ENCODE data around the gene POF1B.
"Not testable (repeated sequence)": the region's sequence is repeated elsewhere in the genome, so short reads cannot be mapped to it uniquely, and the experiment has no call there.

The POF1B gene

DNA sequence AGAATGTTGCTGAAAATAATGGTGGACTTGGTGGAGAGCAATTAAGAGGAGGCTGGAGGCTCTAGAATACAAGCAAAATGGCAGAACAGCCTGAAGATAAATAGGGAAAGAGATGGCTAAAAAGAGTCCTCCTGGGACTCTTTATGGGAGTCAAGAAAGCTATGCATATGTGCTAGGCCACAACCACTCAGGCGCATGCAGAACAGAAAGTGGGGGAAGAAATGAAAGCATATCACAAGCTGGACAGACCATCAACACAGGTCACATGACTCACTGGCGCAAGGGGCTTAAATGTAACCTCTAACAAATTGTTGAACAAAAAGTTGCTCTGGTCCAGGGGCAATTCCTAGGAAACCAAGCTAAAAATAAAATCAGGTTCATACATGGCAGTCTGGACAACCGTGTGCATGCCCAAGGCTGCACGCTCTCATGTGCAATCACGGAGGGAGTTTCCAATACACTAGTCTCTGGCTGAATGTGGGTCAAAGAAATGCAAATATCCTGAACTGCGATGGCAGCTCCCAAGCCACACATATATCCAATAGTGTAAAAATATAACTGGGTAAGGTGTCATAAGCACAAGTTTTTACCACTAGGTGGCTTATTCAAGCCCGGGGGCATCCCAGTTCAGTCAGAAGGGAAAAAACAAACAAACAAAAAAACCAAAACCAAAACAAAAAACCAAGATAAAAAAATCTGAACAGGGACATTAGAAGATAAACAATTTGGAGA is 90.3 kb downstream of the POF1B start:
- Histone ChIP-seq H2AFZ (ENCODE audit: low read depth, low read length) (no peak overlapping the region), H3K27me3 (ENCODE audit: low read depth, low read length) (no peaks in the 10 kb centered on the region), H3K4me3 (ENCODE audit: low read length) (no peak overlapping the region), H4K20me1 (ENCODE audit: insufficient read depth, low read length) (no peaks in the 10 kb centered on the region), H3K27ac (ENCODE audit: low read length) (no peak overlapping the region), H3K9ac (ENCODE audit: low read length) (no peak overlapping the region), H3K4me1 (ENCODE audit: low read length) (no peaks in the 10 kb centered on the region), H3K36me3 (replicated peaks; ENCODE audit: low read depth, low read length) (no peaks in the 10 kb centered on the region), H3K79me2 (ENCODE audit: low read length) (no peaks in the 10 kb centered on the region), H3K9me3 (ENCODE audit: insufficient read depth, low read length) (no peaks in the 10 kb centered on the region), H3K4me2 (ENCODE audit: low read length) (no peak overlapping the region)
- TF ChIP-seq EZH2phosphoT487 (IDR thresholded peaks at IDR 0.05; ENCODE audit: low read depth): no peak
- TF ChIP-seq, protein P1, sequence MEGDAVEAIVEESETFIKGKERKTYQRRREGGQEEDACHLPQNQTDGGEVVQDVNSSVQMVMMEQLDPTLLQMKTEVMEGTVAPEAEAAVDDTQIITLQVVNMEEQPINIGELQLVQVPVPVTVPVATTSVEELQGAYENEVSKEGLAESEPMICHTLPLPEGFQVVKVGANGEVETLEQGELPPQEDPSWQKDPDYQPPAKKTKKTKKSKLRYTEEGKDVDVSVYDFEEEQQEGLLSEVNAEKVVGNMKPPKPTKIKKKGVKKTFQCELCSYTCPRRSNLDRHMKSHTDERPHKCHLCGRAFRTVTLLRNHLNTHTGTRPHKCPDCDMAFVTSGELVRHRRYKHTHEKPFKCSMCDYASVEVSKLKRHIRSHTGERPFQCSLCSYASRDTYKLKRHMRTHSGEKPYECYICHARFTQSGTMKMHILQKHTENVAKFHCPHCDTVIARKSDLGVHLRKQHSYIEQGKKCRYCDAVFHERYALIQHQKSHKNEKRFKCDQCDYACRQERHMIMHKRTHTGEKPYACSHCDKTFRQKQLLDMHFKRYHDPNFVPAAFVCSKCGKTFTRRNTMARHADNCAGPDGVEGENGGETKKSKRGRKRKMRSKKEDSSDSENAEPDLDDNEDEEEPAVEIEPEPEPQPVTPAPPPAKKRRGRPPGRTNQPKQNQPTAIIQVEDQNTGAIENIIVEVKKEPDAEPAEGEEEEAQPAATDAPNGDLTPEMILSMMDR (IDR thresholded peaks at IDR 0.05; ENCODE audit: low read depth, low read length): no peak

- H3K4me2 ChIP-seq (ENCODE audit: low read length); H3K27ac ChIP-seq (ENCODE audit: low read length); H3K4me1 ChIP-seq (ENCODE audit: low read length); H3K4me3 ChIP-seq (ENCODE audit: low read length); H3K79me2 ChIP-seq (ENCODE audit: low read length); H3K9ac ChIP-seq (ENCODE audit: low read length); H2AFZ ChIP-seq (ENCODE audit: low read depth, low read length); H3K36me3 ChIP-seq (replicated peaks; ENCODE audit: low read depth, low read length); H4K20me1 ChIP-seq (ENCODE audit: insufficient read depth, low read length); H3K9me3 ChIP-seq (ENCODE audit: insufficient read depth, low read length); H3K27me3 ChIP-seq (ENCODE audit: low read depth, low read length): not testable (repeated sequence)
These were observed 94.2 kb downstream of the POF1B start for GRCh38 chrX:85285286-85285685.

GRCh38 chrX:85244450-85245211 is 134.8 kb downstream of the POF1B start:
- H4K20me1 ChIP-seq (ENCODE audit: insufficient read depth, low read length): no peaks in the 10 kb centered on the region
- H3K36me3 ChIP-seq (replicated peaks; ENCODE audit: low read depth, low read length): no peaks in the 10 kb centered on the region
- no peak overlapping the region for H3K9ac ChIP-seq (ENCODE audit: low read length)
- H3K4me3 ChIP-seq (ENCODE audit: low read length): no peak overlapping the region
- H3K9me3 ChIP-seq (ENCODE audit: insufficient read depth, low read length): no peaks in the 10 kb centered on the region
- no peaks in the 10 kb centered on the region for H3K4me1 ChIP-seq (ENCODE audit: low read length)
- H3K79me2 ChIP-seq (ENCODE audit: low read length): no peaks in the 10 kb centered on the region
- no peak overlapping the region for H2AFZ ChIP-seq (ENCODE audit: low read depth, low read length)
- H3K27me3 ChIP-seq (ENCODE audit: low read depth, low read length): no peaks in the 10 kb centered on the region
- TF ChIP-seq EZH2phosphoT487 (IDR thresholded peaks at IDR 0.05; ENCODE audit: low read depth): no peak
- TF ChIP-seq, protein P1 (IDR thresholded peaks at IDR 0.05; ENCODE audit: low read depth, low read length): no peak
- no peak overlapping the region for H3K4me2 ChIP-seq (ENCODE audit: low read length)
- H3K27ac ChIP-seq (ENCODE audit: low read length): no peak overlapping the region

DNA sequence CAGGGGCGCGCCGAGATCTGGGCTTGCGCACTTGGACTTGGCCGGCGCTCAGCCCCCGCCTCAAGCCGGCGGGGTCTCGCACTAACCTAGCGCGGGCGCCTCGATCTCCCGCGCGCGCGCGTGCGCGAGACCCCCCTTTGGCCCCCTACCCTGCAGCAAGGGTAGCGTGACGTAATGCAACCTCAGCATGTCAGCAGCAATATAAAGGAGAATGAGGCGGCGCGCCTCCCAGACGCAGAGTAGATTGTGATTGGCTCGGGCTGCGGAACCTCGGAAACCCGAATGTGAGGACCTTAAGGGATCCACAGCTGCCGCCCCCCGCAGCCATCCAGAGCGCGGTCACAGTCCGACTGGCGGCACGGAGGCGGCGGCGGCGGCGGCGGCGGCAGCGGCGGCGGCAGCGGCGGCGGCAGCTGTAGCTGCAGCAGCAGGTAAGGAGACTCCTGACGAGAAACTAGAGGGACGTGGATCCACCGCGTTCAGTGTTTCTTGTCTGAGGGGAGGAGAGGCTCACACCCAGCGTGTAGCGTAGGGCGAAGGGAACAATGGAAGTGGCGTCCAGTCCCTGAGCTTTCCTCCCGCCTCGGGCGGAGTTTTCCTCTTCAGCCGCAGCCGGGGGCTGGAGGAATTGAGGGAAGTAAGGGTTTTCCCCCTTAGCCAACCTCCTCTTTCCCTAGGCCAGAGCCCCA is 135.6 kb downstream of the POF1B start, which contains the start of the genes SATL1 and ZNF711:
TSS of gene SATL1 (minus strand) at position 19 of the 689 bp plus-strand sequence. CDS start 134,811 bp downstream, outside the sequence.
TSS of gene ZNF711 (plus strand) at position 231 of the 689 bp plus-strand sequence. CDS start 3,582 bp downstream, outside the sequence.
- H3K4me3 ChIP-seq (ENCODE audit: low read length): no peak within 1 kb of the TSS
- H3K4me1 ChIP-seq (ENCODE audit: low read length): no peaks in the 10 kb centered on the region
- no peaks in the 10 kb centered on the region for H3K9me3 ChIP-seq (ENCODE audit: insufficient read depth, low read length)
- H3K4me2 ChIP-seq (ENCODE audit: low read length): no peak within 1 kb of the TSS
- no peaks in the 10 kb centered on the region for H3K79me2 ChIP-seq (ENCODE audit: low read length)
- H3K36me3 ChIP-seq (replicated peaks; ENCODE audit: low read depth, low read length): no peaks in the 10 kb centered on the region
- TF ChIP-seq, protein P1 (IDR thresholded peaks at IDR 0.05; ENCODE audit: low read depth, low read length): no peak
- no peak for TF ChIP-seq EZH2phosphoT487 (IDR thresholded peaks at IDR 0.05; ENCODE audit: low read depth)
- H4K20me1 ChIP-seq (ENCODE audit: insufficient read depth, low read length): no peaks in the 10 kb centered on the region
- no peak within 1 kb of the TSS for H2AFZ ChIP-seq (ENCODE audit: low read depth, low read length)
- H3K27me3 ChIP-seq (ENCODE audit: low read depth, low read length): no peaks in the 10 kb centered on the region
- no peak within 1 kb of the TSS for H3K9ac ChIP-seq (ENCODE audit: low read length)
- no peak within 1 kb of the TSS for H3K27ac ChIP-seq (ENCODE audit: low read length)
